Transverse colon (tissue), 4 donors: ENCODE measurements around the gene ETV6.

Experiments
- EP300 ChIP-seq: sonication (generic); formaldehyde crosslinking; IDR thresholded peaks from one replicate; pipeline ENCODE4 v1.6.1; 2017; ENCODE audit warnings: antibody characterized with exemption, low read depth
- POLR2A ChIP-seq: fragments of 450-650 bp; IDR thresholded peaks from one replicate; pipeline ENCODE4 v1.6.1; 2016; ENCODE audit warnings: antibody characterized with exemption, mild to moderate bottlenecking, moderate library complexity
- POLR2AphosphoS5 ChIP-seq, 3 donors: sonication (generic); formaldehyde crosslinking; IDR thresholded peaks; one replicate each; pipeline ENCODE4 v1.6.1; 2016; ENCODE audit warnings: antibody characterized with exemption in 3 of 3
- TF ChIP-seq, protein P1 (sequence below), 5 experiments: fragments of 200-600 bp in 3 of 5; fragments of 450-650 bp in 2 of 5; sonication (generic) in 3 of 5; IDR thresholded peaks; 1 replicate in 2 of 5; 2 replicates in 3 of 5; pipeline ENCODE4 v1.5.1; 2016 to 2017; ENCODE audit warnings: antibody characterized with exemption in 5 of 5, inconsistent platforms in 3 of 5, mild to moderate bottlenecking in 2 of 5, moderate library complexity in 1 of 5

GRCh38 chr12:11877102-11877826 lies 227.8 kb downstream of the ETV6 start:
- TF ChIP-seq, protein P1, sequence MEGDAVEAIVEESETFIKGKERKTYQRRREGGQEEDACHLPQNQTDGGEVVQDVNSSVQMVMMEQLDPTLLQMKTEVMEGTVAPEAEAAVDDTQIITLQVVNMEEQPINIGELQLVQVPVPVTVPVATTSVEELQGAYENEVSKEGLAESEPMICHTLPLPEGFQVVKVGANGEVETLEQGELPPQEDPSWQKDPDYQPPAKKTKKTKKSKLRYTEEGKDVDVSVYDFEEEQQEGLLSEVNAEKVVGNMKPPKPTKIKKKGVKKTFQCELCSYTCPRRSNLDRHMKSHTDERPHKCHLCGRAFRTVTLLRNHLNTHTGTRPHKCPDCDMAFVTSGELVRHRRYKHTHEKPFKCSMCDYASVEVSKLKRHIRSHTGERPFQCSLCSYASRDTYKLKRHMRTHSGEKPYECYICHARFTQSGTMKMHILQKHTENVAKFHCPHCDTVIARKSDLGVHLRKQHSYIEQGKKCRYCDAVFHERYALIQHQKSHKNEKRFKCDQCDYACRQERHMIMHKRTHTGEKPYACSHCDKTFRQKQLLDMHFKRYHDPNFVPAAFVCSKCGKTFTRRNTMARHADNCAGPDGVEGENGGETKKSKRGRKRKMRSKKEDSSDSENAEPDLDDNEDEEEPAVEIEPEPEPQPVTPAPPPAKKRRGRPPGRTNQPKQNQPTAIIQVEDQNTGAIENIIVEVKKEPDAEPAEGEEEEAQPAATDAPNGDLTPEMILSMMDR (IDR thresholded peaks at IDR 0.05), result no peak
- TF ChIP-seq POLR2AphosphoS5 (IDR thresholded peaks at IDR 0.05) (no peak), POLR2A (no peak), EP300 (no peak)
